Measurements from ENCODE around the gene TYK2.

GRCh38 chr19:10395003-10395402, 14.6 kb upstream of the TYK2 start:
- TF ChIP-seq CTCF (IDR thresholded peaks at IDR 0.05) (no peak), POLR2A (IDR thresholded peaks at IDR 0.05) (no peak), EP300 (IDR thresholded peaks at IDR 0.05) (no peak)

Data from ovary (tissue), 3 donors.